GM19328 (cell line): ENCODE data around the gene SRD5A1.

Experiments
- ATAC-seq: cut with Tn5 transposase; IDR thresholded peaks from one replicate; pipeline ENCODE4 v1.9.1; 2021; ENCODE audit warnings: mild to moderate bottlenecking, moderate library complexity; ENCODE audit not compliant: unreplicated experiment

SRD5A1 gene

DNA sequence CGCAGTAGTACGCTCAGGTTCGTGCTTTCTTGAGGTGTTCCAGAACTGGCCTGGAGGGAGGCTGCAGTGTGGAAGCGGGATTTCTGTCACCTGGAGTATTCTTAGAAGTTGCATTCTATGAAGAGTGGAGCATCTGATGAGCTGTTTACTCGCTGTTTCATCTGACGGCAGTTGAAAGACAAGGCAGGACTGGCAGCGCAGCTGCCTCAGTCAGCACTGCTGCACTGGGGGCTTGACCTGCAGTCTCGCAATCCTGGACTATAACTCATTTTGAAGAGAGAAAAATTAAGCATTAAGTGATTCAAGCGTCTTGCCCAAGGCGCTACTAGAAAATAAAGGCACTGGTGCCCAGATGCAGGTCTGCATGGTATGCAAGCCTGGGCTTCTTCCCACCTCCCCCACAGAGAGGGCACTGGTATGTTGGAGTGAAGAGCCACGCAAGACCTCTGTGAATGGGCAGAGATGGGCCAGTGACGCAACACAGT, 90.6 kb downstream of the SRD5A1 start:
- ATAC-seq = no peak
